HEK293T (cell line): Measurements from ENCODE around the gene TMOD1.

Experiments
- CTCF ChIA-PET: fragments of 350-600 bp; formaldehyde crosslinking; extraction: SDS; loops from one replicate; lab custom pipeline; 2021; ENCODE audit warnings: antibody characterized with exemption, inconsistent platforms; lab: Yijun Ruan, JAX
- POLR2A ChIA-PET: fragments of 350-600 bp; formaldehyde crosslinking; extraction: SDS; loops from one replicate; lab custom pipeline; 2020; ENCODE audit warnings: antibody characterized with exemption, inconsistent platforms; lab: Yijun Ruan, JAX
- DNase-seq: peaks from one replicate; pipeline ENCODE4 v3.0.0; 2012; ENCODE audit warnings: mixed read lengths; ENCODE audit errors: extremely low spot score
- ARNT ChIP-seq: fragments of 450-650 bp; IDR thresholded peaks from 2 replicates; pipeline ENCODE4 v1.6.1; 2017; ENCODE audit warnings: mild to moderate bottlenecking
- BHLHE40 ChIP-seq: fragments of 450-650 bp; IDR thresholded peaks from 2 replicates; pipeline ENCODE4 v1.6.1; 2016; ENCODE audit warnings: mild to moderate bottlenecking, moderate library complexity, borderline replicate concordance
- CTBP1 ChIP-seq: fragments of 450-650 bp; IDR thresholded peaks from 2 replicates; pipeline ENCODE4 v1.6.1; 2016; ENCODE audit warnings: borderline replicate concordance
- ELF4 ChIP-seq: fragments of 450-650 bp; IDR thresholded peaks from 2 replicates; pipeline ENCODE4 v1.6.1; 2017; ENCODE audit warnings: antibody characterized with exemption
- FOXA1 ChIP-seq: fragments of 450-650 bp; IDR thresholded peaks from 2 replicates; pipeline ENCODE4 v1.6.1; 2016; ENCODE audit warnings: mild to moderate bottlenecking
- FOXK2 ChIP-seq: fragments of 450-650 bp; IDR thresholded peaks from 2 replicates; pipeline ENCODE4 v1.6.1; 2016; ENCODE audit warnings: mild to moderate bottlenecking
- FOXM1 ChIP-seq: fragments of 450-650 bp; IDR thresholded peaks from 2 replicates; pipeline ENCODE4 v1.6.1; 2017; ENCODE audit warnings: mild to moderate bottlenecking, borderline replicate concordance
- HDGF ChIP-seq: fragments of 450-650 bp; IDR thresholded peaks from 2 replicates; pipeline ENCODE4 v1.6.1; 2017; ENCODE audit warnings: antibody characterized with exemption, borderline replicate concordance
- L3MBTL2 ChIP-seq: fragments of 450-650 bp; conservative IDR thresholded peaks from 2 replicates; pipeline ENCODE4 v1.6.1; 2016; ENCODE audit warnings: mild to moderate bottlenecking
- LEF1 ChIP-seq: fragments of 450-650 bp; IDR thresholded peaks from 2 replicates; pipeline ENCODE4 v1.6.1; 2017; ENCODE audit warnings: mild to moderate bottlenecking, borderline replicate concordance
- NFRKB ChIP-seq: fragments of 450-650 bp; IDR thresholded peaks from 2 replicates; pipeline ENCODE4 v1.6.1; 2016; ENCODE audit warnings: mild to moderate bottlenecking, moderate library complexity
- PKNOX1 ChIP-seq: fragments of 450-650 bp; IDR thresholded peaks from 2 replicates; pipeline ENCODE4 v1.6.1; 2016
- SP1 ChIP-seq: fragments of 450-650 bp; IDR thresholded peaks from 2 replicates; pipeline ENCODE4 v1.6.1; 2017
- SUZ12 ChIP-seq: fragments of 450-650 bp; IDR thresholded peaks from 2 replicates; pipeline ENCODE4 v1.6.1; 2016; ENCODE audit warnings: mild to moderate bottlenecking
- TARDBP ChIP-seq: fragments of 450-650 bp; IDR thresholded peaks from 2 replicates; pipeline ENCODE4 v1.6.1; 2016
- ZNF384 ChIP-seq: fragments of 450-650 bp; IDR thresholded peaks from 2 replicates; pipeline ENCODE4 v1.6.1; 2016

Gene TMOD1

GRCh38 chr9:97524424-97524823 is 23.0 kb downstream of the TMOD1 start:
- POLR2A ChIA-PET = no interaction called here
- DNase-seq = no peak
- TF ChIP-seq ZNF384 (no peak), PKNOX1 (no peak), FOXK2 (no peak), ARNT (no peak), BHLHE40 (no peak), SP1 (no peak), CTBP1 (no peak), TARDBP (no peak), FOXM1 (no peak), L3MBTL2 (no peak), LEF1 (no peak), NFRKB (no peak), SUZ12 (no peak), FOXA1 (no peak), HDGF (no peak)
- CTCF ChIA-PET = no interaction called here

GRCh38 chr9:97525451-97525850 is 24.0 kb downstream of the TMOD1 start:
- no peak for TF ChIP-seq BHLHE40
- no peak for TF ChIP-seq NFRKB
- TF ChIP-seq ARNT = no peak
- TF ChIP-seq SUZ12 = no peak
- no peak for TF ChIP-seq LEF1
- ChIA-PET CTCF (interaction anchor here (1.0 kb wide), 1 partner anchor 22 kb away, joined by 3 read pairs; no protein-coding TSS in a partner anchor), POLR2A (no interaction called here)
- no peak for DNase-seq

GRCh38 chr9:97526895-97527575 is 25.6 kb downstream of the TMOD1 start:
- CTCF ChIA-PET = no interaction called here
- no peak for DNase-seq
- TF ChIP-seq SUZ12 = no peak
- TF ChIP-seq FOXA1 = no peak
- no peak for TF ChIP-seq PKNOX1
- TF ChIP-seq NFRKB = no peak
- TF ChIP-seq ARNT = no peak
- TF ChIP-seq FOXK2 = no peak
- TF ChIP-seq BHLHE40 = no peak
- POLR2A ChIA-PET = no interaction called here

- ChIA-PET POLR2A (no interaction called here), CTCF (no interaction called here)
- TF ChIP-seq ELF4 (no peak), FOXM1 (no peak), CTBP1 (no peak), L3MBTL2 (no peak), NFRKB (no peak), SUZ12 (no peak), HDGF (no peak)
- DNase-seq = no peak
These were observed 26.4 kb downstream of the TMOD1 start for GRCh38 chr9:97527626-97528528.

- DNase-seq = no peak
- CTCF ChIA-PET = no interaction called here
- POLR2A ChIA-PET = no interaction called here
- no peak for TF ChIP-seq SUZ12
- no peak for TF ChIP-seq SP1
- TF ChIP-seq FOXK2 = no peak
- no peak for TF ChIP-seq CTBP1
- no peak for TF ChIP-seq FOXA1
- no peak for TF ChIP-seq TARDBP
- TF ChIP-seq NFRKB = no peak
- TF ChIP-seq ELF4 = no peak
- no peak for TF ChIP-seq BHLHE40
- TF ChIP-seq ZNF384 = no peak
- TF ChIP-seq PKNOX1 = no peak
- no peak for TF ChIP-seq LEF1
- no peak for TF ChIP-seq L3MBTL2
- no peak for TF ChIP-seq ARNT
- no peak for TF ChIP-seq HDGF
These were observed 27.2 kb downstream of the TMOD1 start for GRCh38 chr9:97528529-97529230.

GRCh38 chr9:97529363-97530076 is 28.1 kb downstream of the TMOD1 start:
- no peak for TF ChIP-seq FOXM1
- TF ChIP-seq FOXK2 = no peak
- no peak for TF ChIP-seq ELF4
- TF ChIP-seq SP1 = no peak
- no peak for TF ChIP-seq CTBP1
- TF ChIP-seq ARNT = no peak
- no peak for TF ChIP-seq SUZ12
- TF ChIP-seq ZNF384 = no peak
- no peak for TF ChIP-seq PKNOX1
- no peak for TF ChIP-seq LEF1
- no peak for TF ChIP-seq NFRKB
- TF ChIP-seq FOXA1 = no peak
- no peak for TF ChIP-seq BHLHE40
- TF ChIP-seq HDGF = no peak
- no peak for TF ChIP-seq L3MBTL2
- no peak for TF ChIP-seq TARDBP
- POLR2A ChIA-PET = no interaction called here
- CTCF ChIA-PET = no interaction called here
- no peak for DNase-seq
